ENCODE results near the gene PBXIP1.

PBXIP1 gene

GRCh38 chr1:154959426-154959780 is 3.5 kb upstream of the PBXIP1 start:
- in situ Hi-C loops (cut with HindIII; ENCODE audit: low sequenced_read_pairs): loop anchor here (5.0 kb wide), 2 partner anchors 47 to 53 kb away; no protein-coding TSS in a partner anchor

- in situ Hi-C loops (cut with HindIII; ENCODE audit: low sequenced_read_pairs): loop anchor here (5.0 kb wide), 2 partner anchors 47 to 53 kb away; no protein-coding TSS in a partner anchor
These were observed 3.0 kb upstream of the PBXIP1 start for GRCh38 chr1:154958681-154959425.

- in situ Hi-C loops (cut with HindIII; ENCODE audit: low sequenced_read_pairs): loop anchor here (5.0 kb wide), 2 partner anchors 46 to 54 kb away; no protein-coding TSS in a partner anchor
These were observed 2.1 kb upstream of the PBXIP1 start for GRCh38 chr1:154958036-154958435.

- in situ Hi-C loops (cut with HindIII; ENCODE audit: low sequenced_read_pairs): loop anchor here (5.0 kb wide), 2 partner anchors 45 to 55 kb away; no protein-coding TSS in a partner anchor
These were observed 1.3 kb upstream of the PBXIP1 start for GRCh38 chr1:154957091-154957657.

DNA sequence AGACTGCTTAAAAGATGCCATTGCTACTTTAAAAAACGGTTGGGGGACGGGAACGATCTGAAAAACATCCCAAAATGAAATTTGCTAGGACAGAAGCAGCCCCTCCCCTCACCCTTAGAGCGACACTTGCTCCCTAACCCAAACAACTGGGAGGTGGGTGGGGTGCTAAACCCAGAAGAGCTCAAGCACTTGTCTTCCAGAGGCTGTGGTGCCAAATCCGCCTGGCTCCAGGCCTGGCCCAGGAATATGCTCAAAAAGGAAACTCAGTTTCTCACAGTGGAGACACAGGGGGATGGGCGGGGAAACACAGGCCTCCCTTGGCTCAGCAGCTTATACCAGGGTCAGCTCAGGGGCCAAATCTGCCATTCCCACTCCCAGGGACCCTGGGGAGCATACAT is 644 bp upstream of the PBXIP1 start:
- in situ Hi-C loops (cut with HindIII; ENCODE audit: low sequenced_read_pairs): loop anchor here (5.0 kb wide), 2 partner anchors 44 to 56 kb away; no protein-coding TSS in a partner anchor

DNA sequence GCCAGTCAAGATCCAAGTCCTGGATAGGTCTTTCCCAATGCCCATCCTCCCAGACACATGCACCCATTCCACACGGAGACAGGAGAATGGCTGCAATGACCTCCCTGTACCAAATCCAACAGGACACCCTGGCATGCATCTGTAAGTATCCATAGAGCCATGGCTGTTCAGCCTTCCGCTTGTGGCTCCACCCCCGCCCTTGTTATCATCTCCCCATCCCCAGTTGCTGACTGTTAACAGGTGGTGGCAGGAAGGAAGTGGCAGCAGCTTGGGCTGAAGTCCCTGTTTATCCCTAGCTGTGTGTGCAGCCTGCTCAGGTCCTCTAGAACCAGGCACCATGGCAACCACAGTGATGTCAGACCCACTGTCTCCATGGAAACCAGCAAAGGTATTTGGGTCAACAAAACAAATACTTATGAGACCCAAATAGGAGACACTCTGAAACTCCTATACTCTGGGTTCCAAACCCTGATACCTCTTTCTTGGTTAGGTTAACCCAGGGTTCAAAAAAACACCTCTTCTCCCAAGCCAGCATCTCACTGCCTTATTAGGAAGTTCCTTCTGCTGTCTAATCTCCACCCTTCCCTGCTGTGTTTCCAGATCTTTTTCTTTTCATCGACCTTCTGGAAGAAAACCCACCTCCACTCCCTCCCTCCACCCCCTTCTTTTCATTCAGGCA is 721 bp downstream of the PBXIP1 start:
- in situ Hi-C loops (cut with HindIII; ENCODE audit: low sequenced_read_pairs): loop anchor here (5.0 kb wide), 2 partner anchors 43 to 57 kb away; no protein-coding TSS in a partner anchor

GRCh38 chr1:154954541-154954940 is 1.4 kb downstream of the PBXIP1 start:
- in situ Hi-C loops (cut with HindIII; ENCODE audit: low sequenced_read_pairs): no loop called here

DNA sequence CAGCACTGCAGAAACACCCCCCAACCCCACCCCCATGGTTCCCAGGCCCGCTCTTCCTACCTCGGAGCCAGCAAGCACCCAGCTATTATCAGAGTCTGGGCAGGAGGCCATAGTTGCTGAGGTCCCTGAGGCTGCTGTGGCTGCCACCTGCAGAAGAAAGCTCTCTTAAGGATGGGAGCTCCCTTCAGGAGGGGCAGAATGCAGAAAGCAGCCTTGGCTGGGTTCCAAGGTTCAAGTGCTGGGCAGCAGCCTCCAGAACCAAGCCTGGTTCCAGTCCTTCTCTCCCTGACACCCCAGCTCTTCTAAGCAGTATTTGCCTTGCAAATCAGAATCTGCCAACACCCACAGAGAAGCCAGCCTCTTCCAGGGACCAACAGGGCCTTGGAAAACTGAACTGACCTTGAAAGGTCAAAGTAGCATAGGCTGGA is 2.3 kb downstream of the PBXIP1 start:
- in situ Hi-C loops (cut with HindIII; ENCODE audit: low sequenced_read_pairs): no loop called here

DNA sequence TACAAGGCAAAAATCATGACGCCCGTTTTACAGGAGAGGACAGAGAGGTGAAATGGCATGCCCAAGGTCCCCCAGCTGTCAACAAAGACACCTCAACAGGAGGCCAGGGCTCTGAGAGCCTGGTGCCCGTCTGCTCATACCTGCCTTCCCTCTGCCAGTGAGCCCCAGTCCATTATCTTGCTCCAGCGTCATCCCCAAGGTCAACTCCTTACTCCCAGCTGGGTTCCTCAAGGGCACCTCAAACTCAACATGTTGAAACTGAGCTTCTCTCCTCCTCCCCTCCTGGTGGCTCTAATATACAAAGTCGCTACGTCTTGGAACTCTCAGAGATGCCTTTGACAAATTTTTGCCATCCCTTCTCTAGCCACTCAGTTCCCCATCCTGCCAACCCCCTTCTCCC is 3.2 kb downstream of the PBXIP1 start:
- in situ Hi-C loops (cut with HindIII; ENCODE audit: low sequenced_read_pairs): no loop called here

- in situ Hi-C loops (cut with HindIII; ENCODE audit: low sequenced_read_pairs): no loop called here
These were observed 3.8 kb downstream of the PBXIP1 start for GRCh38 chr1:154951901-154952657.

DNA sequence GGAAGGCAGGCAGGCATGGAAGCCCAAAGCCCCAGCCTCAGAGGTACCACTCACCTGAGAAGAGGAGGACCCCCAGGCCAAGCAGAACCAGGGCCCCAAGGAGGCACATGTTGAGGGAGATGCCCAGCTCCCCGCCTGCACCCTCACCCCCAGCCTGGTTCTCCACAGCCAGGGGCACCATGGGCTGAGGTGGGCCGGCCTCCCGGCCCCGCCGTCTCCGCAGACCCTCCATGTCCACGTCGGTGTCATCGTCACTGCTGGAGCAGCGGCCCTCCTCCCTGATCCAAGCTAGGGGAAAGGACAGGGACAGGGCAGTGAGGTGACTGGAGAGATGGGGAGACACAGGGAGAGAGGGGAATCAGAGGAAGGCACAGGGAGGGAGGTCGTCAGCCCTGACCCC is 7.8 kb downstream of the PBXIP1 start:
- in situ Hi-C loops (cut with HindIII; ENCODE audit: low sequenced_read_pairs): no loop called here

GRCh38 chr1:154945962-154946850 is 9.7 kb downstream of the PBXIP1 start:
- in situ Hi-C loops (cut with HindIII; ENCODE audit: low sequenced_read_pairs): no loop called here

GRCh38 chr1:154945160-154945961 is 10.5 kb downstream of the PBXIP1 start:
- in situ Hi-C loops (cut with HindIII; ENCODE audit: low sequenced_read_pairs): no loop called here

GRCh38 chr1:154944401-154945159 is 11.3 kb downstream of the PBXIP1 start:
- in situ Hi-C loops (cut with HindIII; ENCODE audit: low sequenced_read_pairs): no loop called here

GRCh38 chr1:154943649-154944400 is 12.1 kb downstream of the PBXIP1 start:
- in situ Hi-C loops (cut with HindIII; ENCODE audit: low sequenced_read_pairs): no loop called here

DNA sequence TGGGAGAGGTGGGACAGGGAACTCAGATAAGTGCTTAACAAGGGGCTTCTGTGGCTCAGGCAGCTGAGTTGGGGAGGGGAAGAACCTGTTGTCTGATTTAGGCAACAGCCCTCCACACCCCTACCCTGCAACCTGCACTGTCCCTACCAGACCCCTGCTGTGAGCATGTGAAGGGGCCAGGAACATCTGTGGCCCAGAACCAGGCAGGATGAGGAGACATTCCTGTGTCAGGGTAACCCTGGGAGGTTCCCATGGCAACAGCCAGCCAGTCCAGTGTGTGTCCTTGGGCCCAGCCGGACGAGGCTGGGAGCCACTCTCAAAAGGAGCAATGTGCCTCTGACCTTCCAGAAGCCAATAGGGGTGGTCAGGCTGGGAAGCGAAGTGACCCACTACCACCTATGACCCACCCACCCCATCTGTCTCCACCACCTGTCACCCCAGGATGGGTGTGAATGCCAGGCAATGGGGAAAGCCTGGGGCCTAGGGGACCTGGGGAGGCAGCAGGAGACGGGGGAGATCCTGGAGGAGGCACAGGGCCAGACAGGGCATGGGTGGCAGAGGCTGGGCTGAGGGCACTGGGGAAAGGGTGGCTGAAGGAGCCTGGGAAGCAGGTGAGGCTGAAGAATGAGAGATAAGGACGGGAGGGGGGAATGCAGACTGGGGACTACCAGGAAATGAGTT is 14.4 kb downstream of the PBXIP1 start:
- in situ Hi-C loops (cut with HindIII; ENCODE audit: low sequenced_read_pairs): no loop called here

DNA sequence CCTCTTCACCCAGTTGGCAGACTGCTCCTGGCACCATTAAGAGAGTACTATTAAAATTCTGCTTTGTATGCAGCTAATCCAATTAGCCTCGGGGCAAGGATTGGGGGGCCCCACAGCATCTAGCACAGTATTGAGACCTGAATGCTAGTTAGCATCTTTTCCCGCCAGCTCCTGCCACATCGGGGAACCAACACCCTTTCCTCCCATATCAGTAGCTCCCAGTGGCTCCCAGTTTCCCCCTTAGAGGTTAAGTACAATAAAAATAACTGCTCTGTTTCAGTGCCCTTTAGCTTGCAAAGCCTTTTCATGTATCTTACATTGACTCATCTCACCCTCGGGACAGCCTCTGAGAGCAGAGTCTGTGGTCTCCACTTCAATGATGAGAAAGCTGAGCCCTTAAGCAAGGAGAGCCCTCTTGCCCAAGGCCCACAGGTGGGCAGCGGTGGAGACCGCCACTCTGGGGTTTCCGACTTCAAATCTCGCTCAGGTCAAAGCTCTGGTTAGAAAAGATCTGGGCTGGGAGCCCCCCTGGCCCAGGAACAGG is 15.2 kb downstream of the PBXIP1 start:
- in situ Hi-C loops (cut with HindIII; ENCODE audit: low sequenced_read_pairs): no loop called here

Measured in endothelial cell of hepatic sinusoid (primary cell).